Stimulated activated naive CD4-positive, alpha-beta T cell treated with Interleukin-2 at 50 U/mL for 16 hours (primary cell): Measurements from ENCODE around the gene TFCP2L1.

Experiments
- DNase-seq: peaks from one replicate; lab custom pipeline; 2025; lab: John Stamatoyannopoulos, UW

TFCP2L1 gene

GRCh38 chr2:121218386-121218938 is 66.5 kb downstream of the TFCP2L1 start:
- no peak for DNase-seq

- DNase-seq: no peak
These were observed 67.4 kb downstream of the TFCP2L1 start for GRCh38 chr2:121217627-121218026.

- DNase-seq: no peak
These were observed 70.7 kb downstream of the TFCP2L1 start for GRCh38 chr2:121214296-121214695.

GRCh38 chr2:121213386-121213785 is 71.6 kb downstream of the TFCP2L1 start:
- no peak for DNase-seq

- DNase-seq: no peak
These were observed 72.2 kb downstream of the TFCP2L1 start for GRCh38 chr2:121212661-121213325.

GRCh38 chr2:121211689-121212151 is 73.3 kb downstream of the TFCP2L1 start:
- no peak for DNase-seq

GRCh38 chr2:121211251-121211650 is 73.8 kb downstream of the TFCP2L1 start:
- DNase-seq: no peak

GRCh38 chr2:121210691-121211090 is 74.3 kb downstream of the TFCP2L1 start:
- DNase-seq: no peak

- no peak for DNase-seq
These were observed 75.9 kb downstream of the TFCP2L1 start for GRCh38 chr2:121209014-121209610.

- no peak for DNase-seq
These were observed 77.5 kb downstream of the TFCP2L1 start for GRCh38 chr2:121207494-121207893.

GRCh38 chr2:121205321-121205942 is 79.6 kb downstream of the TFCP2L1 start:
- no peak for DNase-seq

- no peak for DNase-seq
These were observed 81.3 kb downstream of the TFCP2L1 start for GRCh38 chr2:121203591-121204249.

GRCh38 chr2:121202541-121203310 is 82.3 kb downstream of the TFCP2L1 start:
- DNase-seq: no peak

- DNase-seq: no peak
These were observed 83.2 kb downstream of the TFCP2L1 start for GRCh38 chr2:121201796-121202195.

- DNase-seq: no peak
These were observed 84.3 kb downstream of the TFCP2L1 start for GRCh38 chr2:121200419-121201315.

- no peak for DNase-seq
These were observed 85.0 kb downstream of the TFCP2L1 start for GRCh38 chr2:121200011-121200347.

- no peak for DNase-seq
These were observed 85.6 kb downstream of the TFCP2L1 start for GRCh38 chr2:121199281-121200010.

- no peak for DNase-seq
These were observed 87.5 kb downstream of the TFCP2L1 start for GRCh38 chr2:121197369-121198091.

GRCh38 chr2:121196849-121197155 is 88.2 kb downstream of the TFCP2L1 start:
- DNase-seq: no peak
